PFSK-1 (cell line): ENCODE data around the gene TENT4A.

Experiments
- FOXP2 ChIP-seq: optimal IDR thresholded peaks from 2 replicates; pipeline ENCODE3; 2011; ENCODE audit warnings: borderline replicate concordance, control low read depth, inconsistent platforms; ENCODE audit not compliant: insufficient read depth; ENCODE audit errors: extremely low read length, extremely low read depth
- POLR2AphosphoS5 ChIP-seq: IDR thresholded peaks from 2 replicates; pipeline ENCODE4 v1.6.1; 2012; ENCODE audit warnings: low read depth, mild to moderate bottlenecking, control low read depth, low read length, moderate library complexity
- SIN3A ChIP-seq: IDR thresholded peaks from 2 replicates; pipeline ENCODE4 v1.6.1; 2012; ENCODE audit warnings: mild to moderate bottlenecking, low read length, moderate library complexity, borderline replicate concordance; ENCODE audit not compliant: insufficient read depth
- TAF1 ChIP-seq: IDR thresholded peaks from 2 replicates; pipeline ENCODE4 v1.6.1; 2012; ENCODE audit warnings: low read length, control low read depth, borderline replicate concordance; ENCODE audit not compliant: insufficient read depth
- TF ChIP-seq, protein P1 (sequence below), 2 experiments: IDR thresholded peaks; 2 replicates each; pipeline versions ENCODE4 v1.6.1 to v1.8.0; 2011 to 2012; ENCODE audit warnings: low read depth in 2 of 2, low read length in 2 of 2, control low read depth in 1 of 2, inconsistent platforms in 1 of 2, mild to moderate bottlenecking in 1 of 2, moderate library complexity in 1 of 2; ENCODE audit not compliant: insufficient read depth in 1 of 2

DNA sequence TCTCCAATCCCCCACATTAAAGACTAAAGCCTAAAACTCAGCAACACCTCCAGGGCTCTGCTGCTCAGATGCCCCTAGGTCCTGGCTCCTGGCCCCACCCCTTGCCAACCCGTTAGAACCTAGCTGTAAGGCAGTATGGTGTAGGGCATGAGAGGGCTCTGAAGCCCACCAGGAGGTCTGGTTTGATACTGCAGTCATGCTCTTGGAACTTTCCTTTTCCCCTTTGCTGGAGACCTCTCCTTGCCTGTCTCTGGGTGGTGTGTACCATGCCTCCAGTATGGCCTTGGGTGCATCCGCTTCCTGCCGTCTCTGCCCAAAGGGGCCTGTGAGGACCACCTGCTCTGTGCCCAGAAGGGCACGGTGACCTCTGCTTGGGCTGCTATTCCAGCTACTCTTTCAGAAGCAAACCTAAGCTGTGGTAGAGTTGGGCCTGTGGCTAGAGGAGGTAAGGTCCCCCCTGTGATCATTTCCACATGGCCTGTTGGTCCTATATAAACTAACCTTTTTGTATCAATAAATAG is 3.5 kb downstream of the TENT4A start:
- TF ChIP-seq SIN3A: no peak
- no peak for TF ChIP-seq POLR2AphosphoS5
- TF ChIP-seq TAF1: no peak
- TF ChIP-seq, protein P1, sequence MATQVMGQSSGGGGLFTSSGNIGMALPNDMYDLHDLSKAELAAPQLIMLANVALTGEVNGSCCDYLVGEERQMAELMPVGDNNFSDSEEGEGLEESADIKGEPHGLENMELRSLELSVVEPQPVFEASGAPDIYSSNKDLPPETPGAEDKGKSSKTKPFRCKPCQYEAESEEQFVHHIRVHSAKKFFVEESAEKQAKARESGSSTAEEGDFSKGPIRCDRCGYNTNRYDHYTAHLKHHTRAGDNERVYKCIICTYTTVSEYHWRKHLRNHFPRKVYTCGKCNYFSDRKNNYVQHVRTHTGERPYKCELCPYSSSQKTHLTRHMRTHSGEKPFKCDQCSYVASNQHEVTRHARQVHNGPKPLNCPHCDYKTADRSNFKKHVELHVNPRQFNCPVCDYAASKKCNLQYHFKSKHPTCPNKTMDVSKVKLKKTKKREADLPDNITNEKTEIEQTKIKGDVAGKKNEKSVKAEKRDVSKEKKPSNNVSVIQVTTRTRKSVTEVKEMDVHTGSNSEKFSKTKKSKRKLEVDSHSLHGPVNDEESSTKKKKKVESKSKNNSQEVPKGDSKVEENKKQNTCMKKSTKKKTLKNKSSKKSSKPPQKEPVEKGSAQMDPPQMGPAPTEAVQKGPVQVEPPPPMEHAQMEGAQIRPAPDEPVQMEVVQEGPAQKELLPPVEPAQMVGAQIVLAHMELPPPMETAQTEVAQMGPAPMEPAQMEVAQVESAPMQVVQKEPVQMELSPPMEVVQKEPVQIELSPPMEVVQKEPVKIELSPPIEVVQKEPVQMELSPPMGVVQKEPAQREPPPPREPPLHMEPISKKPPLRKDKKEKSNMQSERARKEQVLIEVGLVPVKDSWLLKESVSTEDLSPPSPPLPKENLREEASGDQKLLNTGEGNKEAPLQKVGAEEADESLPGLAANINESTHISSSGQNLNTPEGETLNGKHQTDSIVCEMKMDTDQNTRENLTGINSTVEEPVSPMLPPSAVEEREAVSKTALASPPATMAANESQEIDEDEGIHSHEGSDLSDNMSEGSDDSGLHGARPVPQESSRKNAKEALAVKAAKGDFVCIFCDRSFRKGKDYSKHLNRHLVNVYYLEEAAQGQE (IDR thresholded peaks at IDR 0.05; ENCODE audit: insufficient read depth in 1 of 2, low read depth in 2 of 2, low read length in 2 of 2): no peak
- no peak for TF ChIP-seq FOXP2
